Left cardiac atrium (tissue), 4 donors: Measurements from ENCODE around the gene CMC2. TPM values are rescaled to one million over a fixed set of nuclear protein-coding genes. Genes with fewer than 3 reads are reported as not detected.
A peak's percentile ranks its signal among the peaks of the same experiment; 100 is the strongest.

Source experiments
- ATAC-seq, 2 donors: fragments of 200-7000 bp; cut with Tn5 transposase; one replicate each; pipeline ENCODE4 v1.9.1; 2020; ENCODE audit warnings: mild to moderate bottlenecking in 2 of 2, moderate library complexity in 2 of 2
- DNase-seq: peaks from one replicate; pipeline ENCODE4 v3.0.0-alpha.2; 2020
- intact Hi-C, 2 donors: fragments of 100-400 bp; cut with DNase I; formaldehyde crosslinking; loops; one replicate each; pipeline versions ENCODE4 v1.14.1 to v1.15.1; 2022 to 2023
- total RNA-seq, 2 donors: library from RNA; stranded (reverse); fragmentation: NEBNext Ultra II Directional; extraction: Animal tissue kit (Norgen Biotek cat#: 25700); gene quantifications; one replicate each; pipeline ENCODE4 v1.2.1, GENCODE V29; 2021
- donor health status: DM: no; HTN: yes; CAD: no.
- donor health status: DM: no; HTN: yes; CAD: no; lungs with severe emphysema.
- donor health status: DM: yes; HTN: yes; CAD: no.
- donor health status: Dilated cardiomyopathy.

Gene CMC2
- total RNA-seq, 2 donors from 2014 or later: 129 to 139 TPM

- no peak for ATAC-seq
- no peak for DNase-seq
- intact Hi-C loops: no loop called here
Observed at GRCh38 chr16:80984124-80984892, 22.4 kb downstream of the CMC2 start.

- DNase-seq (no peak), ATAC-seq (no peak)
- intact Hi-C loops: no loop called here
Observed at GRCh38 chr16:80982646-80983045, 24.0 kb downstream of the CMC2 start.

GRCh38 chr16:80981103-80981502, 25.6 kb downstream of the CMC2 start:
- DNase-seq (no peak), ATAC-seq (no peak)
- intact Hi-C loops: no loop called here

GRCh38 chr16:80976946-80977345, 29.7 kb downstream of the CMC2 start:
- intact Hi-C loops: no loop called here
- no peak for ATAC-seq
- no peak for DNase-seq

GRCh38 chr16:80974649-80975376, 31.9 kb downstream of the CMC2 start:
- peak; percentile 57 to 78 for ATAC-seq
- intact Hi-C loops: no loop called here
- DNase-seq: no peak

- DNase-seq: no peak
- ATAC-seq: no peak
- intact Hi-C loops: no loop called here
Observed at GRCh38 chr16:80973991-80974390, 32.7 kb downstream of the CMC2 start.

- DNase-seq (no peak), ATAC-seq (no peak)
- intact Hi-C loops: no loop called here
Observed at GRCh38 chr16:80972611-80973010, 34.1 kb downstream of the CMC2 start.

GRCh38 chr16:80971819-80972218, 34.9 kb downstream of the CMC2 start:
- intact Hi-C loops: no loop called here
- DNase-seq (no peak), ATAC-seq (no peak)

- intact Hi-C loops: no loop called here
- no peak for DNase-seq
- no peak for ATAC-seq
Observed at GRCh38 chr16:80969114-80969484, 37.6 kb downstream of the CMC2 start.

GRCh38 chr16:80968386-80969113, 38.1 kb downstream of the CMC2 start:
- no peak for DNase-seq
- intact Hi-C loops: no loop called here
- ATAC-seq: peak in 1 of 2 donors; percentile 25

- intact Hi-C loops: no loop called here
- ATAC-seq (no peak), DNase-seq (no peak)
Observed at GRCh38 chr16:80966617-80967016, 40.1 kb downstream of the CMC2 start.

- intact Hi-C loops: no loop called here
- ATAC-seq: no peak
- DNase-seq: no peak
Observed at GRCh38 chr16:80964351-80964750, 42.3 kb downstream of the CMC2 start.

- intact Hi-C loops: no loop called here
- ATAC-seq (no peak), DNase-seq (no peak)
Observed at GRCh38 chr16:80962879-80963278, 43.8 kb downstream of the CMC2 start.

GRCh38 chr16:80958284-80958683, 48.4 kb downstream of the CMC2 start:
- DNase-seq: no peak
- ATAC-seq: no peak
- intact Hi-C loops: no loop called here

GRCh38 chr16:80954985-80955384, 51.7 kb downstream of the CMC2 start:
- intact Hi-C loops: no loop called here
- DNase-seq (no peak), ATAC-seq (no peak)

- ATAC-seq: peak; percentile 70 to 72
- intact Hi-C loops: no loop called here
- DNase-seq: peak; percentile 57
Observed at GRCh38 chr16:80948886-80949493, 57.7 kb downstream of the CMC2 start.

GRCh38 chr16:80947708-80948625, 58.7 kb downstream of the CMC2 start:
- intact Hi-C loops: no loop called here
- ATAC-seq: no peak

GRCh38 chr16:80947239-80947638, 59.4 kb downstream of the CMC2 start:
- intact Hi-C loops: no loop called here
- no peak for ATAC-seq
- no peak for DNase-seq

More at GRCh38 chr16:80947708-80948625, 58.7 kb downstream of the CMC2 start:
- DNase-seq: no peak

GRCh38 chr16:80946481-80946880, 60.2 kb downstream of the CMC2 start:
- peak in 1 of 2 donors; percentile 57 for ATAC-seq

More at GRCh38 chr16:80946481-80946880, 60.2 kb downstream of the CMC2 start:
- intact Hi-C loops: no loop called here
- no peak for DNase-seq
